ENCODE measurements around the gene ZNF616.

Gene ZNF616

DNA sequence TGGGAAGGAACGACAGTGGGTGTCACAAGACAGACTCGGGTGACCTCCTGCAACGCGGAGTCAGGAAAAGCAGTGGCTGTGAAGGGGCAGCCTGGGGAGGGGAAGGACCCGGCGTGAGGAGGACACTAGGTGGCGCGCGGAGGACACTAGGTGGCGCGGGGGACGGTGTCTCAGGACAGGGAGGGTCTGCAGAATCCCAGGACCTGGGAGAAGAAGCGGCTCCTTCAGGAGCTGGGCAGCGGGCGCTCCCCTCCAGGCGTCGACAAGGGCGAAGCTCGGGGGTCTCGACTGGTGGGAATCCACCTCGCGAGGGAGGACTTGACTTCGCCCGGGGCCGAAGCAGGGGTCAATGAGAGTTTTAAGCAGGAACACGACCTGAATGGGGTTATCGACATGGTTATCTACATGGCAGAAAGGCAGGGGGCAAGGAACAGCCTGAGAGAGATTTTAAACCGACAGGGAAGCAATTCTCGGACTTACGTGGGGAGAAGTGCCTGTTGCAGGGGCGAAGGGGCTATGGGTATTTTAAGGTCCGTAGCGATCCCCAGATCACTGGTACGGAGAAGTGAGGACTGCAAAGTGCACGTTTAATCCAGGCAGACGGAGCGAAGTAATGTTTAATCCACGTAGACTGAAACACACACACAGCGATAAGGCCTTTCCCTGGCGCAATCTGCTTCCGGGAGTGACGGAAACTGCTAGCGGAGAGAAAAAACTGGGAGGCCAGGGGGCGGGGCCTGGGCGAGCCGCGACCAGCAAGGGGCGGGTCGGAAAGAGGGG is at the start of gene ZNF616:
ZNF616 (minus strand) TSS at position 687 of the 780 bp plus-strand sequence. CDS start 9,426 bp downstream, outside the sequence.
- TF ChIP-seq, protein P1, sequence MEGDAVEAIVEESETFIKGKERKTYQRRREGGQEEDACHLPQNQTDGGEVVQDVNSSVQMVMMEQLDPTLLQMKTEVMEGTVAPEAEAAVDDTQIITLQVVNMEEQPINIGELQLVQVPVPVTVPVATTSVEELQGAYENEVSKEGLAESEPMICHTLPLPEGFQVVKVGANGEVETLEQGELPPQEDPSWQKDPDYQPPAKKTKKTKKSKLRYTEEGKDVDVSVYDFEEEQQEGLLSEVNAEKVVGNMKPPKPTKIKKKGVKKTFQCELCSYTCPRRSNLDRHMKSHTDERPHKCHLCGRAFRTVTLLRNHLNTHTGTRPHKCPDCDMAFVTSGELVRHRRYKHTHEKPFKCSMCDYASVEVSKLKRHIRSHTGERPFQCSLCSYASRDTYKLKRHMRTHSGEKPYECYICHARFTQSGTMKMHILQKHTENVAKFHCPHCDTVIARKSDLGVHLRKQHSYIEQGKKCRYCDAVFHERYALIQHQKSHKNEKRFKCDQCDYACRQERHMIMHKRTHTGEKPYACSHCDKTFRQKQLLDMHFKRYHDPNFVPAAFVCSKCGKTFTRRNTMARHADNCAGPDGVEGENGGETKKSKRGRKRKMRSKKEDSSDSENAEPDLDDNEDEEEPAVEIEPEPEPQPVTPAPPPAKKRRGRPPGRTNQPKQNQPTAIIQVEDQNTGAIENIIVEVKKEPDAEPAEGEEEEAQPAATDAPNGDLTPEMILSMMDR (IDR thresholded peaks at IDR 0.05; ENCODE audit: borderline replicate concordance, insufficient read depth, low read depth, low read length) = peak; percentile 80
- H3K4me3 ChIP-seq (ENCODE audit: low read depth, low read length) = peak within 1 kb of the TSS; percentile 73

DNA sequence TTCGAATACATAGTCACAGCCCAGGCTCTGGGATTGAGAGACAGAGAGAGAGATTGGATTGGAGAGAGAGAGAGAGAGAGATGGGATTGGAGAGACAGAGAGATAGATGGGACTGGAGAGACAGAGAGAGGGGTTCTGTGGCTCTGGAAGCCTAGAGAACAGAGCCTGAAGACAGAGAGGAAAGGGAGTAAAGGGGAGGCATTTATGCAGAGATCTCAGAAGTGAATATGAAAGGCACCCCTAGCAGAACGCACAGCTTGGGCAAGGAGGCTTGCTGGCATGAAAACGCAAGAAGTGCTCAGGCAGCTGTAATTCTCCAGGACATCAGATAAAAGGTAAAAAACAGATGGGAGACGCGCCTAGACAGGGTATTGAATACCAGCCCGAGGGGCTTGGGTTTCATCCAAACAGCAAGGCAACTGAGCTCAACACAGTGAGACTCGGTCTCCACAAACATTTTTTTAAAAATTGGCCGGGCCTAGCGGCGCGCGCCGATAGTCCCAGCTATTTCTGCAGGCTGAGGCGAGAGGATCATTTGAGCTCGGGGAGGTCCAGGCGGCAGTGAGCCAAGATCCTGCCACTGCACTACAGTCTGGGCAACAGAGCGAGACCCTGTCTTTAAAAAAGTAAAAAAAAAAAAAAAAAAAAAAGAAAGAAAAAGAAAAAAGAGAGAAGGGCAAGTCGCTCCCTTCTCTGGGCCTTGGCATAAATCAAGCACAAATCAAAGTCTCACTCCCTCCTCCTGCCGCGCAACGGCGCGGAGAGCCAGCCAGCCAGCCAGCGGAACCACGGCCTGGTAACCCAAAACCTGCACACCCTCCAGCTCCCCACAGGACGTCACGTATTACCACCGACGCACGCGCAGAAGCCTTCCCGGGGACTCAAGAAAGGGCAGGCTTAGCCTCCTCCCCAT is 49.3 kb upstream of the ZNF616 start:
- H3K4me3 ChIP-seq (ENCODE audit: low read depth, low read length) = peak overlapping the region; percentile 45
- TF ChIP-seq, protein P1 (IDR thresholded peaks at IDR 0.05; ENCODE audit: borderline replicate concordance, insufficient read depth, low read depth, low read length) = no peak

DNA sequence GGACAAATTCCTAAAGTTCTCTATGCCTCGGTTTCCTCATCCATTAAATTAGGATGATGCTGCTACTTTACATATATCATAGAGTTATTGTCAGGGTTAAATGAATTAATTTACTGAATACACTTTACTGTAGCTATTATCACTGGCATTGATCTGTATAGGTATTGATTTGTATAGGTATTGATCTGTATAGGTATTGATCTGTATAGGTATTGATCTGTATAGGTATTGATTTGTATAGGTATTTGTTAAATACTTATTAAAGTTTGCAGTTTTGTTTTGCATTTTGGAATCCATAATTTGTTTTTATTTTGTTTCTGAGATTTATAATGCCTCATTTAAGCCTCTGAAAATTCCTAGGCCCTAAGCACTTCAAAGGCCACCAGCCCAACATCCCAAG is 47.7 kb upstream of the ZNF616 start:
- TF ChIP-seq, protein P1 (IDR thresholded peaks at IDR 0.05; ENCODE audit: borderline replicate concordance, insufficient read depth, low read depth, low read length) = no peak
- H3K4me3 ChIP-seq (ENCODE audit: low read depth, low read length) = no peak overlapping the region

DNA sequence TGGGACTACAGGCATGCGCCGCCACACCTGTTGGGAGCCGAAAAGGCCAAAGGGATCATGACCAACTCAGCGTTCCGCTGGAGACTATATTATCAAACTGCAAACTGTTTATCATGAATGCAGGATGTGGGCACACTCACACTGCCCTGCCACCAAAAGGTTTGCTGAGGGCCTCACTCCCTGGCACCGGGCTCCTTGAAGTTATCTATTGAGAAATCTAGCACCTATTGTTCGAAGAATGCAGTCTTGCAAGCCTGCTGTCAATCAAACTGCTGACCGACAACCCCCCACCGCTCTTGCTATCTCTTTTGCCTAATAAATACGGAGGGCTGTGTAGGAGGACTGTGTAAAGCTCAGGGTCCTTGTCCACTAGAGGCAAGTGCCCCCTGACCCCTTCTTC is 36.8 kb upstream of the ZNF616 start:
- no peak overlapping the region for H3K4me3 ChIP-seq (ENCODE audit: low read depth, low read length)
- TF ChIP-seq, protein P1 (IDR thresholded peaks at IDR 0.05; ENCODE audit: borderline replicate concordance, insufficient read depth, low read depth, low read length) = no peak

DNA sequence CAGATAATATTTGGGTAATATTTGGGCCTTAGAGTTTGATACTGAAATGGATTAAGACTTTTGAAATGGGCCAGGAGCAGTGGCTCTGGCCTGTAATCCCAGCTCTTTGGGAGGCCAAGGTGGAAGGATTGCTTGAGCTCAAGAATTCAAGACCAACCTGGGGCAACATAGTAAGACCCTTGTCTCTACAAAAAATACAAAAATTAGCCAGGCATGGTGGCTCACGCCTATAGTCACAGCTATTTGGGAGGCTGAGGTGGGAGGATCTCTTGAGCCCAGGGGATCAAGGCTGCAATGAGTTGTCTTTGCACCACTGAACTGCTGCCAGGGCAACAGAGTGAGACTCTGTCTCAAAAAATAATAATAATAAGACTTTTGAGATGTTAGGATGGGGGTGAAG is 32.6 kb upstream of the ZNF616 start:
- TF ChIP-seq, protein P1 (IDR thresholded peaks at IDR 0.05; ENCODE audit: borderline replicate concordance, insufficient read depth, low read depth, low read length) = no peak
- H3K4me3 ChIP-seq (ENCODE audit: low read depth, low read length) = no peak overlapping the region

DNA sequence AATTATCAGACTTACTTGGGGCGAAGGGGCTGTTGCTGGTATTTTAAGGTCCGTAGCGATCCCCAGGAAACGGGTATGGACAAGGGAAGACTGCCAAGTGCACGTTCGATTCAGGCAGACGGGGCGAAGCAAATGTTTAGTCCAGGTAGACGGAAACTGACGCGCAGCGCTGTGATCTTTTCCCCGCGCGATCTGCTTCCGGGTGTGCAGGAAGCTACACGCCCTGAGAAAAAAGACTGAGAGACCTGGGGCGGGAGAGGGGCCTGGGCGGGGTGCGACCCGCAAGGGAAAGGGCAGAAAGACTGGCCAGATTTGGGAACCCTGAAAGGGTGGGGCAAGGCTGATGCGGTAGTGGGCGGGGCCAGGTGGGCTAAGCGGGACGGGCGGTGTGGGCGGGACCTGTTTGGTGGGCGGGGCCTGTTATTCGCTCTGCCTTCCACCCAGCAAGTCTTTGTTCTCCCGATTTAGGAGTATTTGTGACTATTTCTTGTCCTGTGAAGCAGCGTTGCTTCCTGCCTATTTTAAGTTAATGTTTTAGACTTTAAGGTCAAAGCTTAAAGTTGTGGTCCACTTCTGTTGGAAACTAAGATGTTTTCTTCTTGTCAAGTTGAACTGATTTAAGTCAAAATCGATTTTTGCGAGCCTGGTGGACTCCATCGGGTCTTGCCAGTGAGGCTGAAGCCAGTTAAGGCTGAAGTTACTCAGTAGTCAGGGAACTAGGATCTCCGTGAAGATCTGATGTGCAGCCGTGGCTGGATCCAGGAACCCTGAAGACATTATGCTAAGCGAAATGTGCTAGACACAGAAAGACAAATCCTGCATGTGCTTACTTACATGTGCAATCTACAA is 31.8 kb upstream of the ZNF616 start, which contains the start of gene ZNF836:
ZNF836 (minus strand) TSS at position 301 of the 849 bp plus-strand sequence. CDS start 3,549 bp downstream, outside the sequence.
- TF ChIP-seq, protein P1 (IDR thresholded peaks at IDR 0.05; ENCODE audit: borderline replicate concordance, insufficient read depth, low read depth, low read length) = no peak
- peak within 1 kb of the TSS; percentile 89 for H3K4me3 ChIP-seq (ENCODE audit: low read depth, low read length)
